ENCODE results near the gene PTCRA.
"Not testable (repeated sequence)": the region's sequence is repeated elsewhere in the genome, so short reads cannot be mapped to it uniquely, and the experiment has no call there.

PTCRA gene

GRCh38 chr6:42894041-42894828 lies 21.6 kb upstream of the PTCRA start:
- not testable (repeated sequence) for ATAC-seq; H3K4me3 Mint-ChIP-seq; DNase-seq (ENCODE audit: low spot score in 2 of 2); H3K9me3 Mint-ChIP-seq
- Mint-ChIP-seq H3K36me3 (peaks cover 17% of the 10 kb centered on the region), H3K4me1 (peaks cover 15% of the 10 kb centered on the region), H3K27ac (peak overlapping the region; percentile 50)

- H3K4me3 Mint-ChIP-seq, result no peak overlapping the region
These were observed 19.6 kb upstream of the PTCRA start for GRCh38 chr6:42896178-42896719.

GRCh38 chr6:42898891-42899361 lies 16.9 kb upstream of the PTCRA start:
- Mint-ChIP-seq H3K4me1 (peaks cover 6% of the 10 kb centered on the region), H3K9me3 (no peaks in the 10 kb centered on the region), H3K36me3 (no peaks in the 10 kb centered on the region), H3K27ac (no peak overlapping the region), H3K4me3 (no peak overlapping the region)
- ATAC-seq, result no peak
- peak; percentile 68 to 87 for DNase-seq (ENCODE audit: low spot score in 2 of 2)

More at GRCh38 chr6:42896178-42896719, 19.6 kb upstream of the PTCRA start:
- no peaks in the 10 kb centered on the region for H3K36me3 Mint-ChIP-seq
- no peak for ATAC-seq
- H3K9me3 Mint-ChIP-seq, result no peaks in the 10 kb centered on the region
- no peak overlapping the region for H3K27ac Mint-ChIP-seq
- no peak for DNase-seq (ENCODE audit: low spot score in 2 of 2)
- H3K4me1 Mint-ChIP-seq, result peaks cover 4% of the 10 kb centered on the region

GRCh38 chr6:42899871-42900270 lies 16.0 kb upstream of the PTCRA start:
- no peak overlapping the region for H3K4me3 Mint-ChIP-seq
- DNase-seq (ENCODE audit: low spot score in 2 of 2) (no peak), ATAC-seq (no peak)
- H3K4me1 Mint-ChIP-seq, result peaks cover 6% of the 10 kb centered on the region
- H3K9me3 Mint-ChIP-seq, result no peaks in the 10 kb centered on the region
- no peaks in the 10 kb centered on the region for H3K36me3 Mint-ChIP-seq
- no peak overlapping the region for H3K27ac Mint-ChIP-seq

GRCh38 chr6:42901538-42901957 lies 14.3 kb upstream of the PTCRA start:
- peaks cover 6% of the 10 kb centered on the region for H3K4me1 Mint-ChIP-seq
- no peaks in the 10 kb centered on the region for H3K9me3 Mint-ChIP-seq
- DNase-seq (ENCODE audit: low spot score in 2 of 2), result peak; percentile 59 to 83
- no peak overlapping the region for H3K27ac Mint-ChIP-seq
- peak; percentile 96 for ATAC-seq
- H3K36me3 Mint-ChIP-seq, result no peaks in the 10 kb centered on the region
- H3K4me3 Mint-ChIP-seq, result no peak overlapping the region

- not testable (repeated sequence) for ATAC-seq; H3K9me3 Mint-ChIP-seq; H3K4me3 Mint-ChIP-seq; H3K36me3 Mint-ChIP-seq; DNase-seq (ENCODE audit: low spot score in 2 of 2); H3K4me1 Mint-ChIP-seq
- H3K27ac Mint-ChIP-seq, result peak overlapping the region; percentile 58
These were observed 13.2 kb upstream of the PTCRA start for GRCh38 chr6:42902429-42903263.

- DNase-seq (ENCODE audit: low spot score in 2 of 2), result no peak
- H3K36me3 Mint-ChIP-seq, result no peaks in the 10 kb centered on the region
- peaks cover 6% of the 10 kb centered on the region for H3K4me1 Mint-ChIP-seq
- no peaks in the 10 kb centered on the region for H3K9me3 Mint-ChIP-seq
- ATAC-seq, result no peak
- H3K27ac Mint-ChIP-seq, result no peak overlapping the region
- H3K4me3 Mint-ChIP-seq, result no peak overlapping the region
These were observed 11.4 kb upstream of the PTCRA start for GRCh38 chr6:42904467-42904866.

- Mint-ChIP-seq H3K27ac (no peak overlapping the region), H3K4me1 (no peaks in the 10 kb centered on the region), H3K4me3 (no peak overlapping the region), H3K36me3 (no peaks in the 10 kb centered on the region), H3K9me3 (no peaks in the 10 kb centered on the region)
- DNase-seq (ENCODE audit: low spot score in 2 of 2) (no peak), ATAC-seq (no peak)
These were observed 8.5 kb upstream of the PTCRA start for GRCh38 chr6:42907336-42907735.

- H3K9me3 Mint-ChIP-seq, result no peaks in the 10 kb centered on the region
- DNase-seq (ENCODE audit: low spot score in 2 of 2) (no peak), ATAC-seq (no peak)
- H3K4me1 Mint-ChIP-seq, result no peaks in the 10 kb centered on the region
- no peak overlapping the region for H3K4me3 Mint-ChIP-seq
- H3K36me3 Mint-ChIP-seq, result no peaks in the 10 kb centered on the region
- no peak overlapping the region for H3K27ac Mint-ChIP-seq
These were observed 6.0 kb upstream of the PTCRA start for GRCh38 chr6:42909835-42910234.

- ATAC-seq (no peak), DNase-seq (ENCODE audit: low spot score in 2 of 2) (no peak)
- Mint-ChIP-seq H3K4me3 (no peak overlapping the region), H3K9me3 (no peaks in the 10 kb centered on the region), H3K4me1 (no peaks in the 10 kb centered on the region), H3K36me3 (no peaks in the 10 kb centered on the region), H3K27ac (no peak overlapping the region)
These were observed 4.5 kb upstream of the PTCRA start for GRCh38 chr6:42911171-42912021.

- H3K9me3 Mint-ChIP-seq, result no peaks in the 10 kb centered on the region
- H3K27ac Mint-ChIP-seq, result no peak overlapping the region
- ATAC-seq (no peak), DNase-seq (ENCODE audit: low spot score in 2 of 2) (no peak)
- no peaks in the 10 kb centered on the region for H3K4me1 Mint-ChIP-seq
- H3K4me3 Mint-ChIP-seq, result no peak overlapping the region
- H3K36me3 Mint-ChIP-seq, result no peaks in the 10 kb centered on the region
These were observed 1.3 kb upstream of the PTCRA start for GRCh38 chr6:42914546-42914945.

- Mint-ChIP-seq H3K9me3 (no peaks in the 10 kb centered on the region), H3K4me1 (no peaks in the 10 kb centered on the region), H3K4me3 (no peak overlapping the region), H3K27ac (no peak overlapping the region), H3K36me3 (no peaks in the 10 kb centered on the region)
- DNase-seq (ENCODE audit: low spot score in 2 of 2) (no peak), ATAC-seq (peak; percentile 48)
These were observed 435 bp downstream of the PTCRA start for GRCh38 chr6:42916288-42916687.

- ATAC-seq (no peak), DNase-seq (ENCODE audit: low spot score in 2 of 2) (no peak)
- Mint-ChIP-seq H3K27ac (no peak overlapping the region), H3K9me3 (no peaks in the 10 kb centered on the region), H3K36me3 (no peaks in the 10 kb centered on the region), H3K4me1 (no peaks in the 10 kb centered on the region), H3K4me3 (no peak overlapping the region)
These were observed 5.9 kb downstream of the PTCRA start for GRCh38 chr6:42921801-42922200.

GRCh38 chr6:42923666-42924065 lies 7.8 kb downstream of the PTCRA start:
- Mint-ChIP-seq H3K4me1 (peaks cover 6% of the 10 kb centered on the region), H3K4me3 (no peak overlapping the region), H3K36me3 (no peaks in the 10 kb centered on the region), H3K9me3 (no peaks in the 10 kb centered on the region), H3K27ac (no peak overlapping the region)
- DNase-seq (ENCODE audit: low spot score in 2 of 2) (no peak), ATAC-seq (no peak)
